HG03575 (cell line): ENCODE data around the gene PPM1K.

ENCODE experiments used
- ATAC-seq: cut with Tn5 transposase; IDR thresholded peaks from one replicate; pipeline ENCODE4 v1.9.1; 2021; ENCODE audit not compliant: unreplicated experiment, insufficient number of reproducible peaks, low FRiP score; ENCODE audit errors: extremely low read depth

The PPM1K gene

DNA sequence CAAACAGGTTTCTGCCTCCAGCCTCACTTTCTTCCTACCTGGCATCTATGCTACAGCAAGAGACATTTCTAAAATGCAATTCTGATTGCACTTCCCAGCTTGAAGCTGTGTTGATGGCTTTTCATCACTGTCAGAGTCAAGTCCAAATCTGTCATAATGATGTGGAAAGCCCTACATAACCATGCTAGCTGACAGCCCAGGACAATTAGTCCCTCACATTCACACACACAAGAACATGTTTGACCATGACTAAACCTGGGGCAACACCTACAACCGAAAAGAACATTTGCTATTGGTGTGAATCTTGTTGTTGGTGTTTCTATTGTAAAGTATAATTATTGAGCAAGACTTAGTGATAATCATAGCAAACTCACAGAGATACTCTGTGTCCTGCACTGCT lies 58.2 kb downstream of the PPM1K start:
- no peak for ATAC-seq

DNA sequence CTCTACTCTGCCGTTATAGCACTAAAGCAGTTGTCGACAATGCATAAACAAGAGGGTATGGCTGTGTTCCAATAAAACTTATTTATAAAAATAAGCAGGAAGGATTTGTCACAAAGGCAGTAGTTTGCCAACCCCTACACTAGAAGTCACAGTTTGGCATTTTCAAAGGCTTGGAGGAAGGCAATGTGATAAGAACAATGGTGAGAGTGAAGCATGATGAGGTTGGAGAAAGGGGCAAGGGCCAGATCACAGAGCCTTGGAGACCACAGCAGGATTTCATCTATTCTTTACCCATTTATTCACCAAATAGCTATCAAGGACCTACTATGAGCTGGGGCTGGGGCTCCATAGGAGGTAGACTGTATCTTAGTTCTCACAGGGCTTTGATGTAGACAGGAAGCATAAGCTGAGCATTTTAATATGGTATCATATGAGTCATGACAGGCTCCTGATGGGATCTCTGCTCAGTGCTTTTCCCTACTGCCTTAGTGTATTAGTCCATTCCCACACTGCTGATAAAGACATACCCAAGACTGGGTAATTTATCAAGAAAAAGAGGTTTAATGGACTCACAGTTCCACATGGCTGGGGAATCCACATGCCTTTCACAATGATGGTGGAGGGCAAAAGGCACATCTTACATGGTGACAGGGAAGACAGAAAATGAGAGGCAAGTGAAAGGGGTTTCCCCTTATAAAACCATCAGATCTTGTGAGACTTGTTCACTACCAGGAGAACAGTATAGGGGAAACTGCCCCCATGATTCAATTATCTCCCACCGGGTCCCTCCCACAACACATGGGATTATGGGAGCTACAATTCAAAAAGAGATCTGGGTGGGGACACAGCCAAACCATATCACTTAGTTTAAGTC lies 58.9 kb downstream of the PPM1K start:
- no peak for ATAC-seq

DNA sequence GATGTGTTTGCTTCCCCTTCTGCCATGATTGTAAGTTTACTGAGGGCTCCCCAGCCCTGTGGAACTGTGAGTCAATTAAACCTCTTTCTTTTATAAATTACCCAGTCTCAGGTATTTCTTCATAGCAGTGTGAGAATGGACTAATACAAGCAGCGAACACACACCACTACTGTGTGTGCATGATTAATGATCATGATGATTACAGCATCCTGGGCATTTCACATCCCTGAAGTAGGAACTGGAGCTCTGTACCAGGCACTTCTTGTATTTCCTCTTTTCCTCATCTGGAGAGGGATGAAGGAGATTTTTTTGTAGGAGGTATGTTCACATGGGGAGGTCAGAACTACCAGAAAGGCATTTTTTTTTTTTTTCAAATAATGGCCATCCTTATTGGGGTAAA lies 60.8 kb downstream of the PPM1K start:
- no peak for ATAC-seq

DNA sequence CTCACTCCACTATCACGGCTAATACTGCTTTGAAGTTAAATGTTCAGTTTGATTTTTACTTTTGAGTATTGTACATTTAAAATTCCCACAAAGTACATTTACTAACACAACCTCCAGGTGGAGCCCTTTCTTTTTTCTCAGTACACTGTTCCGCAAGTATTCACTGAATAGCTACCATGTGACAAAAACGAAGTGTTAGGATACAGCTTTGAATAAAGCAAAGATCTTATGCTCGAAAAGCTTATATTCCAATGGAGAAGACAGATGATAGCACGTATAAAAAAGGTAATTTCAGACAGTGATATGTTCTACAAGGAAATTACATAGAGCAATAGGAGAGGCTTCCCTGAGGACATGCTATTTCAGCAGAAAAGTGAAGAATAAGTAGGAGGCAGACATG lies 65.3 kb downstream of the PPM1K start:
- no peak for ATAC-seq

DNA sequence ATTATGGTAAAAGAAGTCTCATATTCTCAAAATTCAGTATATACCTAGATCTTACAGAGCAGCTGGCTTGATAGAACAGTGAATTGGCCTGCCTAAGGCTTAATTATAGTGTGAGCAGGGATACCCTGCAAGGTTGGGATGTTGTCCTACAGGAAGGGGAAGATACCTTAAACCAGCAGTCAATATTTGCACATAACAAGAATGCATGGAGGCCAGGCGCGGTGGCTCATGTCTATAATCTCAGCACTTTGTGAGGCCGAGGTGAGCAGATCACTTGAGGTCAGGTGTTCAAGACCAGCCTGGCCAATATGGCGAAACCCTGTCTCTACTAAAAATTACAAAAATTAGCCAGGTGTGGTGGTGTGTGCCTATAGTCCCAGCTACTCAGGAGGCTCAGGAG lies 67.2 kb downstream of the PPM1K start:
- ATAC-seq: no peak

DNA sequence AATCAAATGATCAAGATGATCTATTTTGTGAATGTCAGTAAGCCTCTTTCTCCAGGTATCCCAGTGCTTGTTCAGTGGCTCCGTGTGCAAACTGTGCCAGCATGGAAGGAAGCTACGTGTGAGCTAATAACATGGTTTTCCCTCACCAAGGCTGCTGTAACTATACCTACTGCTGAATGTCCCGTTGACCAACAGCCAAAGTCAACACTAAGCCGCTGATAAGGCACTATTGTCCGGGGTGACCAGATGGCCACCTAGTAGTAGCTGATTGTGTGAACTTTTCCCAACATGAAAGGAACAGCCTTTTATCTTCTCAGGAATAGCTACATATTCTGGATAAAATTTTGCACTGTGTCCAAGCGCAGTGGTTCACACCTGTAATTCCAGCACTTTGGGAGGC lies 68.0 kb downstream of the PPM1K start:
- no peak for ATAC-seq

DNA sequence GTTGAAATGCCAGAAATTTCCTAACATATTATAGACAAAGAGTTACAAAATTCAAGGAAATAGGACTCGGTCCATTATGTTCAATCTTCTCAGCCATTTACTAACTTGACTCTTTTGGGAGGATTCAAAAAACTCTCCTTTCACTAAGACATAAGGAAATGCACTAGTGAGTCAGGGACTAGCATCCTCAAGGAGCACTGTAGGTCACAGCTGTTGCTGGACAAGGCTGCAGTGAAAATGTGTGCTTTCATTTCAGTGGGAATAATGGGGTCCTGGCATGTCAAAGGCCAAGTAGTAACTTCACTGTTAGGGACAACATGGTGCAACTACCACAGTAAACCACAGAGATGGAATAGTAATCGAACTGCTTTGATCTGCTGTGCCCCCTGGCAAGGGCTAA lies 69.0 kb downstream of the PPM1K start:
- ATAC-seq: no peak

DNA sequence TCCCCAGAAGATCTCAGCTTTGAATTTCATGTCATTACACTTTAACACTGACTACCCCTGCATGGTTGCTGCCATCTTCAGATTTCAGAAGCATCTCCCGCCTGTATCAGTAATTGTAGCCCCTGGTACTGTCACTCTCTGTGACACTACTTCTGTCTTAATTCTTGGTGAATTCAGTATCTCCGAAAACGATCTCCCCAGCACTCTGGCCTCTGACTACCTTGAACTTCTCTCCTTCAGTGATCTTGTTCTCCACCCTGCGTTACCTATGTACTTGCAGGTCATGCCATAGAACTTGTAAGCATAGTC lies 72.2 kb downstream of the PPM1K start:
- no peak for ATAC-seq

DNA sequence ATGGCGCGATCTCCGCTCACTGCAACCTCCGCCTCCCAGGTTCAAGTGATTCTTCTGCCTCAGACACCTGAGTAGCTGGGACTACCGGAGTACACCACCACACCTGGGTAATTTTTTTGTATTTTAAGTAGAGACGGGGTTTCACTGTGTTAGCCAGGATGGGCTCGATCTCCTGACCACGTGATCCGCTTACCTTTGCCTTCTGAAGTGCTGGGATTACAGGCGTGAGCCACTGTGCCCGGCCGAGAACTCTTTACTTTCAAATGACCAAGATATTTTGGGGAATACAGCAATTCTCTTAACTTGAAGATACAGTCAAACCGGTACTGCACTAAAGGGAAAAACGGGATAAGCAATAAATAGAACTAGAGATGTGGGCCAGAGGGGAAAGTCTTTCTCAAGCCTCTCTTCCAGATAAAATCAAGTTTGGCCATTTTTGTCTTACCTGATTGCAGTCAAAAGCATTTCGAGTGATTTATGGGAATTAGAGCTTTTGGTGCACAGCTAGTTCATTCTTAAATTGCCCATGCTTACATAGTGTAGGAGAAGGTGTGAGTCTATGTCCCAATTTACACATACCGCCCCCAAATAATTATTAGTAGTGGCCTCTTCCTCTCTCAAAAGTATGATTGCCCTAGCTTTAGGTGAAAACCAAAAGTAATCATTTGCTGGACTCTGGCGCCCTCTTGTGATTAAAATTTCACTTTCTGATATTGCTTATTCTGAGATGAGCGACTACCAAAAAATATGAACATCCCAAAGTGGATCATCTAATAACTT lies 72.7 kb downstream of the PPM1K start:
- ATAC-seq: no peak

DNA sequence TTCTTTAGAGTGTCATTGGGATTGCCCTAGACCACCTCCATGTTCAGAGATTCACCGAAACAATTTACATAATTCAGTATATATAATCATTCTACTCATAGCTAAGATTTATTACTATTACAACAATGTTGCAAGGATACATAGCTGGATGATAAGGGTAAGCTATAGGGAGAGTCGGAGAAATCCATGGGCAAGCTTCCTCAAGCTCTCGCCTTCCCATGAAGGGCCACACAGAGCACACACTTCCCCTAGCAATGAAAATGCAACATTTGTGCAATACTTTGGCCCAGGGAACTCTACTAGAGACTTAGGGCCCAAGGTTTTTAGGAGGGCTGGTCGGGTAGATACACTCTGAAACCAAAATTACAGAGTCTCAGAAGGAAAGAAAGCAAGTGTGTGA lies 76.2 kb downstream of the PPM1K start:
- no peak for ATAC-seq
